GM12875 (cell line): Measurements from ENCODE around the gene GPR61.

Experiments used
- H3K4me3 ChIP-seq: one replicate; pipeline ENCODE4 v1.5.1; 2011; ENCODE audit warnings: low read depth, low read length, control low read depth
- CTCF ChIP-seq: IDR thresholded peaks from 2 replicates; pipeline ENCODE4 v1.5.1; 2011; ENCODE audit warnings: low read depth, mild to moderate bottlenecking, control low read depth, inconsistent platforms, low read length, moderate library complexity, borderline replicate concordance; ENCODE audit not compliant: insufficient read depth

The GPR61 gene

GRCh38 chr1:109493805-109494539, 45.7 kb upstream of the GPR61 start, which contains the start of gene CYB561D1:
Gene CYB561D1, plus strand, starts transcription at chr1:109494094. Its CDS starts 46 bp downstream, at chr1:109494140.
- peak within 1 kb of the TSS; percentile 96 for H3K4me3 ChIP-seq
- TF ChIP-seq CTCF: peak; percentile 98

GRCh38 chr1:109495738-109496137, 43.9 kb upstream of the GPR61 start:
- no peak for TF ChIP-seq CTCF
- H3K4me3 ChIP-seq: no peak overlapping the region

GRCh38 chr1:109497449-109498160, 42.1 kb upstream of the GPR61 start:
- no peak overlapping the region for H3K4me3 ChIP-seq
- TF ChIP-seq CTCF: no peak

GRCh38 chr1:109498161-109498801, 41.4 kb upstream of the GPR61 start:
- TF ChIP-seq CTCF: peak; percentile 58
- H3K4me3 ChIP-seq: no peak overlapping the region

GRCh38 chr1:109499081-109499480, 40.6 kb upstream of the GPR61 start:
- H3K4me3 ChIP-seq: no peak overlapping the region
- TF ChIP-seq CTCF: no peak

GRCh38 chr1:109499661-109500536, 39.8 kb upstream of the GPR61 start:
- peak; percentile 61 for TF ChIP-seq CTCF
- no peak overlapping the region for H3K4me3 ChIP-seq
